Measurements from ENCODE around the gene ALG12. TPM values are rescaled to one million over a fixed set of nuclear protein-coding genes. Genes with fewer than 3 reads are reported as not detected.
A peak's percentile ranks its signal among the peaks of the same experiment; 100 is the strongest.

The ALG12 gene
- total RNA-seq, 2 experiments from 2014 or later = 21.4 to 28.5 TPM

- H3K36me3 Mint-ChIP-seq (ENCODE audit: low read depth) = peaks cover 65% of the 10 kb centered on the region
- no peak overlapping the region for H3K4me3 Mint-ChIP-seq
- H3K9me3 Mint-ChIP-seq = peaks cover 34% of the 10 kb centered on the region
- no peaks in the 10 kb centered on the region for H3K27me3 Mint-ChIP-seq
- H3K4me1 Mint-ChIP-seq = peaks cover 67% of the 10 kb centered on the region
- no peak overlapping the region for H3K27ac Mint-ChIP-seq
- ChIA-PET CTCF (no interaction called here), POLR2A (no interaction called here)
- no peak for DNase-seq
These were observed 52.1 kb downstream of the ALG12 start for GRCh38 chr22:49866134-49866533.

GRCh38 chr22:49865156-49865555 lies 53.1 kb downstream of the ALG12 start:
- DNase-seq = no peak
- H3K27me3 Mint-ChIP-seq = no peaks in the 10 kb centered on the region
- H3K36me3 Mint-ChIP-seq (ENCODE audit: low read depth) = peaks cover 59% of the 10 kb centered on the region
- no peak overlapping the region for H3K27ac Mint-ChIP-seq
- CTCF ChIA-PET = no interaction called here
- peaks cover 29% of the 10 kb centered on the region for H3K9me3 Mint-ChIP-seq
- POLR2A ChIA-PET = no interaction called here
- H3K4me3 Mint-ChIP-seq = no peak overlapping the region
- peaks cover 63% of the 10 kb centered on the region for H3K4me1 Mint-ChIP-seq

- ChIA-PET POLR2A (no interaction called here), CTCF (interaction anchor here (1.1 kb wide), 1 partner anchor 67 kb away, joined by 3 read pairs; no protein-coding TSS in a partner anchor)
- H3K4me1 Mint-ChIP-seq = peaks cover 54% of the 10 kb centered on the region
- H3K4me3 Mint-ChIP-seq = no peak overlapping the region
- H3K9me3 Mint-ChIP-seq = peaks cover 19% of the 10 kb centered on the region
- H3K27me3 Mint-ChIP-seq = no peaks in the 10 kb centered on the region
- peak overlapping the region; percentile 14 for H3K27ac Mint-ChIP-seq
- DNase-seq = peak; percentile 23
- H3K36me3 Mint-ChIP-seq (ENCODE audit: low read depth) = peaks cover 49% of the 10 kb centered on the region
These were observed 54.3 kb downstream of the ALG12 start for GRCh38 chr22:49863931-49864330.

GRCh38 chr22:49862496-49862776 lies 55.8 kb downstream of the ALG12 start:
- ChIA-PET POLR2A (no interaction called here), CTCF (no interaction called here)
- H3K27ac Mint-ChIP-seq = no peak overlapping the region
- H3K27me3 Mint-ChIP-seq = no peaks in the 10 kb centered on the region
- peaks cover 44% of the 10 kb centered on the region for H3K4me1 Mint-ChIP-seq
- no peak overlapping the region for H3K4me3 Mint-ChIP-seq
- peaks cover 36% of the 10 kb centered on the region for H3K36me3 Mint-ChIP-seq (ENCODE audit: low read depth)
- DNase-seq = no peak
- peaks cover 17% of the 10 kb centered on the region for H3K9me3 Mint-ChIP-seq

GRCh38 chr22:49861642-49862495 lies 56.4 kb downstream of the ALG12 start:
- Mint-ChIP-seq H3K27ac (no peak overlapping the region), H3K4me3 (no peak overlapping the region), H3K27me3 (no peaks in the 10 kb centered on the region), H3K36me3 (ENCODE audit: low read depth) (peaks cover 30% of the 10 kb centered on the region), H3K4me1 (peaks cover 39% of the 10 kb centered on the region), H3K9me3 (peaks cover 13% of the 10 kb centered on the region)
- ChIA-PET POLR2A (no interaction called here), CTCF (no interaction called here)
- no peak for DNase-seq

- no peak overlapping the region for H3K27ac Mint-ChIP-seq
- DNase-seq = no peak
- H3K4me1 Mint-ChIP-seq = peaks cover 39% of the 10 kb centered on the region
- H3K9me3 Mint-ChIP-seq = no peaks in the 10 kb centered on the region
- CTCF ChIA-PET = no interaction called here
- H3K36me3 Mint-ChIP-seq (ENCODE audit: low read depth) = peaks cover 13% of the 10 kb centered on the region
- POLR2A ChIA-PET = no interaction called here
- no peaks in the 10 kb centered on the region for H3K27me3 Mint-ChIP-seq
- H3K4me3 Mint-ChIP-seq = no peak overlapping the region
These were observed 59.4 kb downstream of the ALG12 start for GRCh38 chr22:49858827-49859226.

- POLR2A ChIA-PET = no interaction called here
- Mint-ChIP-seq H3K27me3 (no peaks in the 10 kb centered on the region), H3K4me1 (peaks cover 36% of the 10 kb centered on the region), H3K27ac (peak overlapping the region; percentile 13), H3K36me3 (ENCODE audit: low read depth) (peaks cover 10% of the 10 kb centered on the region), H3K9me3 (no peaks in the 10 kb centered on the region), H3K4me3 (no peak overlapping the region)
- DNase-seq = no peak
- CTCF ChIA-PET = interaction anchor here (1.0 to 1.1 kb wide), 2 partner anchors 11 to 14 kb away, joined by 3 read pairs; no protein-coding TSS in a partner anchor
These were observed 61.2 kb downstream of the ALG12 start for GRCh38 chr22:49856766-49857618.

- peaks cover 38% of the 10 kb centered on the region for H3K4me1 Mint-ChIP-seq
- peaks cover 8% of the 10 kb centered on the region for H3K36me3 Mint-ChIP-seq (ENCODE audit: low read depth)
- ChIA-PET POLR2A (interaction anchor here (0.6 kb wide), 1 partner anchor 1105 kb away, joined by 6 read pairs; no protein-coding TSS in a partner anchor), CTCF (interaction anchor here (1.0 to 1.3 kb wide), 3 partner anchors 12 to 112 kb away, joined by 3 to 5 read pairs (median 3); no protein-coding TSS in a partner anchor)
- H3K4me3 Mint-ChIP-seq = no peak overlapping the region
- peaks cover 4% of the 10 kb centered on the region for H3K27me3 Mint-ChIP-seq
- H3K27ac Mint-ChIP-seq = no peak overlapping the region
- no peak for DNase-seq
- H3K9me3 Mint-ChIP-seq = no peaks in the 10 kb centered on the region
These were observed 61.9 kb downstream of the ALG12 start for GRCh38 chr22:49856343-49856742.

- H3K27me3 Mint-ChIP-seq = peaks cover 10% of the 10 kb centered on the region
- peak overlapping the region; percentile 89 for H3K27ac Mint-ChIP-seq
- POLR2A ChIA-PET = no interaction called here
- peaks cover 8% of the 10 kb centered on the region for H3K36me3 Mint-ChIP-seq (ENCODE audit: low read depth)
- no peak for DNase-seq
- CTCF ChIA-PET = interaction anchor here (1.0 to 1.3 kb wide), 3 partner anchors 9 to 112 kb away, joined by 3 to 5 read pairs (median 3); no protein-coding TSS in a partner anchor
- H3K9me3 Mint-ChIP-seq = no peaks in the 10 kb centered on the region
- H3K4me3 Mint-ChIP-seq = peak overlapping the region; percentile 84
- peaks cover 45% of the 10 kb centered on the region for H3K4me1 Mint-ChIP-seq
These were observed 62.9 kb downstream of the ALG12 start for GRCh38 chr22:49855251-49855911.

GRCh38 chr22:49853981-49854831 lies 64.0 kb downstream of the ALG12 start:
- Mint-ChIP-seq H3K9me3 (no peaks in the 10 kb centered on the region), H3K4me1 (peaks cover 49% of the 10 kb centered on the region), H3K36me3 (ENCODE audit: low read depth) (peaks cover 8% of the 10 kb centered on the region), H3K27ac (peak overlapping the region; percentile 89), H3K27me3 (peaks cover 13% of the 10 kb centered on the region), H3K4me3 (peak overlapping the region; percentile 84)
- ChIA-PET POLR2A (no interaction called here), CTCF (interaction anchor here (0.6 to 1.3 kb wide), 3 partner anchors 9 to 14 kb away, joined by 3 read pairs; no protein-coding TSS in a partner anchor)
- peak; percentile 29 for DNase-seq

- peaks cover 46% of the 10 kb centered on the region for H3K4me1 Mint-ChIP-seq
- peak within 1 kb of the TSS; percentile 89 for H3K27ac Mint-ChIP-seq
- H3K9me3 Mint-ChIP-seq = no peaks in the 10 kb centered on the region
- POLR2A ChIA-PET = interaction anchor here (0.6 kb wide), 1 partner anchor 392 kb away, joined by 3 read pairs; no protein-coding TSS in a partner anchor
- peaks cover 5% of the 10 kb centered on the region for H3K36me3 Mint-ChIP-seq (ENCODE audit: low read depth)
- H3K4me3 Mint-ChIP-seq = peak within 1 kb of the TSS; percentile 84
- H3K27me3 Mint-ChIP-seq = peaks cover 14% of the 10 kb centered on the region
- CTCF ChIA-PET = no interaction called here
- peak; percentile 98 for DNase-seq
These were observed 65.0 kb downstream of the ALG12 start, which contains the start of gene ZBED4 for GRCh38 chr22:49852898-49853894. ZBED4 (plus strand) TSS chr22:49853844; CDS start chr22:49883663, 29,819 bp downstream.
